Psoas muscle (tissue), 8 donors: ENCODE measurements around the gene PCMTD2. TPM values are rescaled to one million over a fixed set of nuclear protein-coding genes. Genes with fewer than 3 reads are reported as not detected.
A peak's percentile ranks its signal among the peaks of the same experiment; 100 is the strongest.

ENCODE experiments used
- ATAC-seq, 4 donors: fragments of 200-7000 bp; cut with Tn5 transposase; one replicate each; pipeline ENCODE4 v1.9.1; 2020; ENCODE audit warnings: moderate library complexity in 3 of 4, mild to moderate bottlenecking in 2 of 4
- DNase-seq, 2 donors: peaks; one replicate each; pipeline ENCODE4 v3.0.0-alpha.2; 2020
- H3K27ac ChIP-seq: fragments of 200-600 bp; one replicate; pipeline ENCODE4 v1.8.0; 2022
- H3K27me3 ChIP-seq, 3 donors: fragments of 200-600 bp in 1 of 3; one replicate each; pipeline versions ENCODE4 v1.6.1 to v1.8.0; 2013 to 2022; ENCODE audit warnings: low read length in 2 of 3, mild to moderate bottlenecking in 2 of 3, moderate library complexity in 1 of 3; ENCODE audit not compliant: insufficient read depth in 3 of 3
- H3K36me3 ChIP-seq, 2 donors: fragments of 200-600 bp in 1 of 2; one replicate each; pipeline versions ENCODE4 v1.6.1 to v1.8.0; 2013 to 2022; ENCODE audit warnings: low read depth in 1 of 2, mild to moderate bottlenecking in 1 of 2, moderate library complexity in 1 of 2; ENCODE audit not compliant: insufficient read depth in 1 of 2
- H3K4me1 ChIP-seq: fragments of 200-600 bp; one replicate; pipeline ENCODE4 v1.8.0; 2022
- H3K4me3 ChIP-seq: fragments of 200-600 bp; one replicate; pipeline ENCODE4 v1.8.0; 2022; ENCODE audit warnings: mild to moderate bottlenecking
- H3K9me3 ChIP-seq: fragments of 200-600 bp; one replicate; pipeline ENCODE4 v1.8.0; 2022
- WGBS, 3 donors: extraction: QIAGEN DNeasy Blood & Tissue Kit; methylation state at CpG; one replicate each; pipeline versions ENCODE4 v1.1.6 to v1.1.7; 2013; 5-methylcytosine and 5-hydroxymethylcytosine counted together
- intact Hi-C, 2 donors: fragments of 100-400 bp; cut with DNase I; formaldehyde crosslinking; loops; one replicate each; pipeline versions ENCODE4 v1.11.0 to v1.14.2; 2022
- polyA plus RNA-seq, 3 donors: library from polyadenylated mRNA; stranded (reverse); fragments of 200-250 nt; gene quantifications; one replicate each; pipeline ENCODE4 v1.2.3, GENCODE V29; 2013
- total RNA-seq, 4 donors: library from RNA; stranded (reverse); fragmentation: NEBNext Ultra II Directional in 2 of 4; extraction: Animal tissue kit (Norgen Biotek cat#: 25700) in 2 of 4; gene quantifications; one replicate each; pipeline versions ENCODE4 v1.2.1 to v1.2.4, GENCODE V29; 2021 to 2023
- TF ChIP-seq, protein P1 (sequence below): fragments of 200-600 bp; IDR thresholded peaks from one replicate; pipeline ENCODE4 v1.8.0; 2022; ENCODE audit warnings: antibody characterized with exemption
- donor health status: healthy with polysubstance abuse.
- donor health status: DM: no; HTN: no; CAD: no; lungs with moderate emphysema.
- donor health status: Bipolar disorder and iron deficiency.
- donor health status: healthy.
- donor health status: DM: yes; HTN: yes; CAD: no.
- donor health status: DM: no; HTN: no; CAD: no.
- donor health status: DM: no; HTN: no; CAD: no.
- donor health status: DM: yes; HTN: yes; CAD: no.

The PCMTD2 gene
- total and polyA plus RNA-seq, 7 donors: 11.7 to 47.3 (median 37.8) TPM

DNA sequence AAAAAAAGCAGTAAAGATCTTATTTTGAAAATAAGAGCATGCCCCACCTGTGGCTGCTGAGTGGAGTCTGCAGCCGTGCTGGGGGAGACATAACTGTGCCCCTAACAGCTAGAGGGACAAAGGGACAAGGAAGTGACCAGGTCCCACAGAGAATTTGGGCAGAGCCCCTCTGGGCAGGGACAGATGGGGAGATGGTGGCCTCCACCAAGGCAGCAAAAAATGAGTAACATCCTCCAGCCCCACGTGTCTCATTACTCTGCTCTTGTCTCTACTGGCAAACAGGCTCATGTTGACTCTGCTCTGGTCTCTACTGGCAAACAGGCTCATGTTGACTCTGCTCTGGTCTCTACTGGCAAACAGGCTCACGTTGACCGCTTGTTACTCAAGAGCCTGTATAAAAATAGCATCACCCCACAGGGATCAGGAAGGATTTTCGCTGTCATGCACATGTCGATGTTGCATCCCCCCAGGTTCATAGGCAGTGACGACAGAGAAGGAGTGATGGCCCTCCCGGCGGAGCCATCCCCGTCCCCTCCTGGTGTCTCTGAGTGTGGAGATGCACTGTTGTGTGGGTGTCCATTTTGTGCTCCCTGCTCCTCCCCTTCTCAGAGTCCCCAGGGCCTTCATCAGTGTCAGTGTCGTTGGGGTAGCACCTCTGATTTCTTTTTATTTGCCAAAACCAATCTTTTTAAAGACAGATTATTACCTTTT is 17.3 kb upstream of the PCMTD2 start:
- H3K27ac ChIP-seq: peak overlapping the region; percentile 71
- ATAC-seq (peak; percentile 70 to 82 (median 78)), DNase-seq (peak in 1 of 2 donors; percentile 32)
- H3K9me3 ChIP-seq: no peaks in the 10 kb centered on the region
- H3K4me3 ChIP-seq: no peak overlapping the region
- intact Hi-C loops: no loop called here
- TF ChIP-seq, protein P1, sequence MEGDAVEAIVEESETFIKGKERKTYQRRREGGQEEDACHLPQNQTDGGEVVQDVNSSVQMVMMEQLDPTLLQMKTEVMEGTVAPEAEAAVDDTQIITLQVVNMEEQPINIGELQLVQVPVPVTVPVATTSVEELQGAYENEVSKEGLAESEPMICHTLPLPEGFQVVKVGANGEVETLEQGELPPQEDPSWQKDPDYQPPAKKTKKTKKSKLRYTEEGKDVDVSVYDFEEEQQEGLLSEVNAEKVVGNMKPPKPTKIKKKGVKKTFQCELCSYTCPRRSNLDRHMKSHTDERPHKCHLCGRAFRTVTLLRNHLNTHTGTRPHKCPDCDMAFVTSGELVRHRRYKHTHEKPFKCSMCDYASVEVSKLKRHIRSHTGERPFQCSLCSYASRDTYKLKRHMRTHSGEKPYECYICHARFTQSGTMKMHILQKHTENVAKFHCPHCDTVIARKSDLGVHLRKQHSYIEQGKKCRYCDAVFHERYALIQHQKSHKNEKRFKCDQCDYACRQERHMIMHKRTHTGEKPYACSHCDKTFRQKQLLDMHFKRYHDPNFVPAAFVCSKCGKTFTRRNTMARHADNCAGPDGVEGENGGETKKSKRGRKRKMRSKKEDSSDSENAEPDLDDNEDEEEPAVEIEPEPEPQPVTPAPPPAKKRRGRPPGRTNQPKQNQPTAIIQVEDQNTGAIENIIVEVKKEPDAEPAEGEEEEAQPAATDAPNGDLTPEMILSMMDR: no peak
- H3K4me1 ChIP-seq: peaks cover 25% of the 10 kb centered on the region
- WGBS, 3 donors: 24 to 38% (median 28%) methylated on average over 11 of the region's 11 CpGs
- no peaks in the 10 kb centered on the region for H3K27me3 ChIP-seq
- H3K36me3 ChIP-seq: no peaks in the 10 kb centered on the region

DNA sequence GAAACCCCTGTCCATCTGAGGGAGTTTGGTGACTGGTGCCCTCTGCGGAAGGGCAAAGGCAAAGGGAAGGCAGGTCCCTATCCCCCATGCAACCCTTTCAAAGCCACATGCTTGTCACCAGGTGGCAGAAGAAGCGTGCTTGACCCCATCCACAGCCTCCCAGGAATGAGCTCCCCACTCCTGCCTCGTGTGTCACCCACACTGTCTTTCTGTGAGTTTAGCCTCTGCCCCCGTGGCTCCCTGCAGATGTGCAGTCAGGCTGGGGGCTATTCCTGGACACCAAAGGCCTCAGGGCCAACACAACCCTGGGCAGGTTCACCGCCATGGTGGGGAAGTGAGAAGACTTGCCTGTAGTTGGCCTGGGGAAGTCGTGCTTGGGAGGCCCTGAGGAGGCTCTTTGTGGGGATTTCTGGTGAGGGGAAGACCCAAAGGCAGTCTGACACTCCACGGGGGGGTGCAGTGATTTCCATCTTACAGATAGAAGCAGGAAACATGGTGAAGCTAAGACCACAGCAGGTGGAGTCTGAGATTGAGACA is 16.6 kb upstream of the PCMTD2 start:
- H3K36me3 ChIP-seq: no peaks in the 10 kb centered on the region
- TF ChIP-seq, protein P1: no peak
- WGBS, 3 donors: 76 to 85% (median 77%) methylated on average over 7 of the region's 7 CpGs
- intact Hi-C loops: no loop called here
- peak in 3 of 4 donors; percentile 25 to 32 (median 27) for ATAC-seq
- H3K9me3 ChIP-seq: no peaks in the 10 kb centered on the region
- DNase-seq: peak in 1 of 2 donors; percentile 32
- no peak overlapping the region for H3K27ac ChIP-seq
- no peaks in the 10 kb centered on the region for H3K27me3 ChIP-seq
- no peak overlapping the region for H3K4me3 ChIP-seq
- H3K4me1 ChIP-seq: peaks cover 21% of the 10 kb centered on the region

DNA sequence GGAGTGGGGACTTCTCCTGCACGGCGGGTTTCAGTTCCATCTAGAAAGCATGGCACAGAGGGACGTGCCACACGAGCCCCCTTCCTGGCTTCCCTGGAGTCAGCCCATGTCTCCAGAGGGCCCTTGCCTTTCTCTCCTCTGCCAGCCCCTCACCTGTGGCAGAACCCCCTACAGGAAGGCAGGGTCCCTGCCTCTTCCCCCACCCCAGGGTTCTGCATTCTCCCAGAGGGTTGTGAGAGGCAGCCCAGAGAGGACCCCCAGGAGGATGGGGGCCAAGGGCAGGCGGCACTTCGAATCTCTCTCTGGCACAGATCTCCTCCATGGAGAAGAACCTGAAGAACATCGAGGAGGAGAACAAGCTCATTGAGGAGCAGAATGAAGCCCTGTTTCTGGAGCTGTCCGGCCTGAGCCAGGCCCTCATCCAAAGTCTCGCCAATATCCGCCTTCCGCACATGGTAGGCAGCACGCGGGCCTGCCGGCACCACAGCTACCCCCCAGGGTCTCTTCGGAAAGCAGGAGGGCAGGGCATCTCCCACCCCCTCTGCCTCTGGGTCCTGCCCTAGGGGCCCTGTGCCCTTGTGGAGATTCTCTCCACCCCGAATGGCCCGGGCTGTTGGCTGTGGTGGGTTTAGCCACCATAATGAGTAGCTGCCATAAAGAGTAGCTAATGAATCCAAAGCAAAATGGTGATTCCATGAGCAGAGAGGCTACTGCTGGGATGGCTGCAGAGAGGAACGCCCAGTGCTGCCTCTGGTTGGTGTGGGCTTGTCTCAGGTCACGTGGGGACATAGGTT is 15.9 kb upstream of the PCMTD2 start:
- Histone ChIP-seq H3K4me1 (peaks cover 17% of the 10 kb centered on the region), H3K9me3 (no peaks in the 10 kb centered on the region), H3K4me3 (no peak overlapping the region), H3K27ac (no peak overlapping the region), H3K36me3 (no peaks in the 10 kb centered on the region), H3K27me3 (peaks cover 0 to 3% (median 0%) of the 10 kb centered on the region in 3 donors)
- TF ChIP-seq, protein P1: no peak
- 91 to 98% (median 92%) methylated on average over 19 of the region's 19 CpGs for WGBS, 3 donors
- intact Hi-C loops: no loop called here
- no peak for ATAC-seq
- peak in 1 of 2 donors; percentile 30 for DNase-seq

DNA sequence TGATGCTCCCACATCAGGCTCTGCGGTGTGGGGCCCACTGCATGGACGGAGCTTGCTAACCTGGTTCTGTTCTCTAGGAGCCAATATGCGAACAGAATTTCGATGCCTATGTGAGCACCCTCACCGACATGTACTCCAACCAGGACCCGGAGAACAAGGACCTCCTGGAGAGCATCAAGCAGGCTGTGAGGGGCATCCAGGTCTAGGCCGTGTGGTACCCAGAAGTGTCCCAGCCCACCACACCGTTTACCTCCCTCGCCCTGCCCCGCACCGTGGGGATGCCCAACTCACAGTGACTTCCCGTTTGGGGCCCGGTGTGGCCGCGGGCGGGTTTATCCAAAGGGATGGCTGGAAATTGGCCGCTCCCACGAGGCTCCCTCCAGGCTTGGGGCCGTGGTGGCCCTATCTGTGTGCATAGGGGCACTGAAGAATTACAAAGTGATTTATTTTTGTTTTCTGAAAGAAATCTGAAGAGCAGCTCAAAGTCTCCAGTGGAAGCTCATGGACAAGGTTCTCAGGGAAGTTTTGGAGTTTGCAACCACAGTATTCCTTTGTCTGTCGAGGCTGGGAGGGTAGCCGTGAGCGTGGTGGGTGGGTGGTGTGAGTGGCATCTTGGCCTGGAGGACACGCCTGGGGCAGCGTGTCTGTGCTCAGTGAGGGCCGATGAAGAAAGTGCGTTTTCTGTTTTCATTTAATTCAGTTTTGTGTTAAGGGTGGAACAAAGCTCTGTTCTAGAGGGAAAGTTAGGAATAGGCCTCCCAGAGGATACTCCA is 15.1 kb upstream of the PCMTD2 start:
- H3K9me3 ChIP-seq: no peaks in the 10 kb centered on the region
- intact Hi-C loops: no loop called here
- ATAC-seq: no peak

More for the DNA sequence above, 15.1 kb upstream of the PCMTD2 start:
- H3K4me3 ChIP-seq: no peak overlapping the region
- H3K27me3 ChIP-seq: peaks cover 0 to 4% (median 0%) of the 10 kb centered on the region in 3 donors
- no peaks in the 10 kb centered on the region for H3K36me3 ChIP-seq
- WGBS, 3 donors: 90 to 94% (median 93%) methylated on average over 26 of the region's 26 CpGs
- no peak overlapping the region for H3K27ac ChIP-seq
- TF ChIP-seq, protein P1: no peak
- peaks cover 17% of the 10 kb centered on the region for H3K4me1 ChIP-seq
- peak in 1 of 2 donors; percentile 32 for DNase-seq
